Measurements from ENCODE around the gene ADH7.

DNA sequence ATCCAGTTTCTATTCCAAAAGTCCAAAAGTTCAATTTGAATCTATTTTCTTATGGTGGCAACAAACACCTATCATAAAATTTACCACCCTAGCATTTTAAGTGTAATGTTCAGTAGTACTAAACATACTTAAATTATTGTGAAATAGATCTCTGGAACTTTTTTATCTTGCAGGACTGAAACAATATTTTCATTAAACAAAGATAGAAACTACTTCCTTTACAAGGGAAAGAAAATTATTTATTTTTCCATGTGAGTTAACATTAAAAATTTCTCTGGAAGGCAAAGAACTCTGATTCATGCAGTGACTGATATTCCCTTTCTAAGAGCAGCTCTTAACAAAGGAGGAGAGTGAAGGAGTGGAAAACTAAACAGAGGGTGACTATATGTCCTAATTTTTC, 40.2 kb downstream of the ADH7 start:
- TF ChIP-seq, protein P1, sequence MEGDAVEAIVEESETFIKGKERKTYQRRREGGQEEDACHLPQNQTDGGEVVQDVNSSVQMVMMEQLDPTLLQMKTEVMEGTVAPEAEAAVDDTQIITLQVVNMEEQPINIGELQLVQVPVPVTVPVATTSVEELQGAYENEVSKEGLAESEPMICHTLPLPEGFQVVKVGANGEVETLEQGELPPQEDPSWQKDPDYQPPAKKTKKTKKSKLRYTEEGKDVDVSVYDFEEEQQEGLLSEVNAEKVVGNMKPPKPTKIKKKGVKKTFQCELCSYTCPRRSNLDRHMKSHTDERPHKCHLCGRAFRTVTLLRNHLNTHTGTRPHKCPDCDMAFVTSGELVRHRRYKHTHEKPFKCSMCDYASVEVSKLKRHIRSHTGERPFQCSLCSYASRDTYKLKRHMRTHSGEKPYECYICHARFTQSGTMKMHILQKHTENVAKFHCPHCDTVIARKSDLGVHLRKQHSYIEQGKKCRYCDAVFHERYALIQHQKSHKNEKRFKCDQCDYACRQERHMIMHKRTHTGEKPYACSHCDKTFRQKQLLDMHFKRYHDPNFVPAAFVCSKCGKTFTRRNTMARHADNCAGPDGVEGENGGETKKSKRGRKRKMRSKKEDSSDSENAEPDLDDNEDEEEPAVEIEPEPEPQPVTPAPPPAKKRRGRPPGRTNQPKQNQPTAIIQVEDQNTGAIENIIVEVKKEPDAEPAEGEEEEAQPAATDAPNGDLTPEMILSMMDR (conservative IDR thresholded peaks at IDR 0.05; ENCODE audit: low read depth, low read length), result no peak
- TF ChIP-seq EZH2 (IDR thresholded peaks at IDR 0.05; ENCODE audit: borderline replicate concordance, low read depth, low read length, poor library complexity, severe bottlenecking), result no peak

Measured in A673 (cell line).